DMS114 treated with DMSO at 0.1 percent for 48 hours (cell line): ENCODE results near the gene PHIP.

Experiments
- DNase-seq: peaks from one replicate; lab custom pipeline; 2025; ENCODE audit not compliant: unreplicated experiment; lab: John Stamatoyannopoulos, UW

The PHIP gene

DNA sequence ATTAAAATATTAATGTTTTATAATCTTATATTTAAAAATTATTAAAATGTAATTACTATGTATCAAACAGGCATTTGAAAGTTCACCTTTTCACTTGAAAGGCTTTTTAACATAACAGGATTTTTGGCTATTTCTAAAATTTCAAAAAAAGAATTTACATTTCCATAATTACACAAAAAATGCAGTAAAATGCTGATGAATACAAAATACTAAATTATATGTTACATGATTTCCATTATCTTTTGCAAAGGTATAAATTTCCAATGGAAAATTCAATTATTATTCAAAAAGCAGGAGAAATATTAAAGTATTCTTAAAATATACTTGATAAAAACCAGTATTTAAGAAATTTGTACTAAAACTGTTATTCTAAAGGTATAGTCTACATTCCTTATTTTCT is 66.1 kb downstream of the PHIP start:
- no peak for DNase-seq

DNA sequence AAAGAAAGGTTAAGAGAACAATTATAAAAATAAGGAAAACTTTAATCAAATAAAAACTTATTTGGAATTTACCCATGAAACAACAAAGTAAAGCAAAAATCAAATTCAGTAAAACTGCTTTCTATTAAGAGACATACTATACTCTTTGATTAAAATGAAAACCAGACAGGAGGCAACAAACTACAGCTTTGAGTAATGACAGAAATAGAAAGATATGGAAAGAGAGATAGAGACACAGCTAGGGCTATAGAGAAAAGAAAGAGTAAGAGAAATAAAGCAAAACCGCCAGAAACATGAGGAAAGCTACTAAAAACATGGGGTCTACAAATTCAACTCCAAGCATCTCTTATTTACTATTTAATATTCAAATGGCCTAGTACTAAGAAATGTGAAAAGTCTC is 67.6 kb downstream of the PHIP start:
- DNase-seq: no peak

DNA sequence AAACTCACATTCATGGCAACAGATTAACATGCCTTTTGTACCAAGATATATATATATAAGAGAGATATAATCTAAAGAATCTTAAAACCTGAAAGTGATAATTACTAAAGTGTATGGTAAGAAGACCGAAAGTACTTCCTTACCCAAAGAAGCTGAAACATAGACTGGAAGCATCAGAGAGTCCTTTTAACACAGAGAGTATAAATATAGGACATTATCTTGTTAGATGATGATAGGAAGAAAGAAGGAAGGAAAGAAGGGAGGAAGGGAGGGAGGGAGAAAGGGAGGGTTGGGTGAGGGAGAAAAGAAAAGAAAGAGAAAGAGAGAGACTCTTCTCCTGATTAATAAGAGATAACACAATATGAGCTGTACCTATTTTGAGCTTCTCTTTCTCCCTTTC is 68.2 kb downstream of the PHIP start:
- DNase-seq: no peak

DNA sequence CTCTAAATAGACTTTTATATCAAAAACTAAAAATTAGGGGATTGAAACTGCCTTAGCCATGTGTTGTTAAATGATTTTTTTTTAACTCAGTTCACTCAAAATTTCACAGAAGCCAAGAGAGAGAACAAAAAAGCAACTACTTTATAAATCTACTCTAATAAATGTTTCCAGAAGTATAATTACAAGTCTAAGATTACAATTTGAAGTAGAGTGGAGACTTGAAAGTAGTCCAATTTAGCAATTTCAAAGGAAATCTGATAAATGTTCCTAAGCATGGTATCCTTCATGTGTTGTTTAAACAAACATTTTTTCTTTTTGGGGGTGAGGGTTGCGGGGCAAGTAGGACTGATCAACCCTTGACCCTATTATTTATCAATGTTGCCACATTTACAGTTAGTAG is 72.6 kb downstream of the PHIP start:
- no peak for DNase-seq

DNA sequence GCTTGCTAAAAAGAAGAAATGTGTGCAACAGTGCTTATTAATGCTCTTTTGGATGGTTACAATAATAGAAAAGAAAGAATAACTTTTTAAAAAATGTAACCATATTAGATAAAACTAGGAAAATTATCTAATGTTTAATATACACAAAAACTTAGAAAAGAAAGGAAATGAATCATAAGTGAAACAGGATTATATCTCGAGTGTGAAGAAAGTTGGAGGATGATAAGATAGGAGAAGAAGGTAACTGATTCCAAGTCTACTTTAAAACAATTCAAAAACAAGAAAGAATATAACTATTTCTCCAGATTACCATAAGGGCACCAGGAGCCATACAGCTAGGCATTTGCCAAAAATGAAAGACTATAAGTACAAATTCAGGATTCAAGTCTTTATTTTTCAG is 73.0 kb downstream of the PHIP start:
- DNase-seq: no peak

- DNase-seq: no peak
Measured at GRCh38 chr6:79004239-79004638, 73.8 kb downstream of the PHIP start.

GRCh38 chr6:79001415-79001814 is 76.6 kb downstream of the PHIP start:
- DNase-seq: no peak

- no peak for DNase-seq
Measured at GRCh38 chr6:78999737-79000136, 78.3 kb downstream of the PHIP start.

DNA sequence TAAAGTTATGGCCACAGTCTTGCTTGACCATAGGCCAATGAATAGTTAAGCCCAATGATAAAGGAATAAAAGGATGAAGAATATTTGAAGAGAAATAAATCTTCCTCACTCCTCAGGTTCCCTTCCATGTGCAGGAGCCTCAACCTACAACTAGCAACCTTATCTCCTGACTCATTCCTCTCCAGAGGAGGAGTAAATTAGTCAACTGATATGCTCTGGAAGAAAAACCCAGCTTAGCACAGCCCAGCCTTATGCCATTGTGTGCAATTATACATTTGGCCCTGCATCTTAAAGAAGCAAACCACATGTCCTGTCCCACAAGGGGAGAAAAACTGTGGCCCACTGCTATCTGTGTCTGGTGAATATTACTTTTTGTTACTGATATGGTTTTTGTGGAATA is 82.1 kb downstream of the PHIP start:
- DNase-seq: no peak

DNA sequence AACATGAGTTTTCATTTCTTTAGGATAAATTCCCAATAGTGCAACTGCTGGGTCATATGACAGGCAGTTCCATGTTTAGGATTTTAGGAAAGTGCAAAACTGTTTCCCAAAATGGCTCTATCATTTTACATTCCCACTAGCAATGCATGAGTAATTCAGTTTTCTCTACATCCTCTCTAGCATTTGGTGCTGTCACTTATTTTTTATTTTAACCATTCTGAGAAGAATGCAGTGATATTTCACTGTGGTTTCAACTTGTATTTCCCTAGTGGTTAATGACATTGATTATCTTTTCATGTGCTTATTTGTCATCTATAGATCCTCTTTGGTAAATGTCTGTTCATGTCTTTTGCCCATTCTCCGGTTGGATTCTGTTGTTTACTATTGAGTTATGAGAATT is 82.7 kb downstream of the PHIP start:
- DNase-seq: no peak

DNA sequence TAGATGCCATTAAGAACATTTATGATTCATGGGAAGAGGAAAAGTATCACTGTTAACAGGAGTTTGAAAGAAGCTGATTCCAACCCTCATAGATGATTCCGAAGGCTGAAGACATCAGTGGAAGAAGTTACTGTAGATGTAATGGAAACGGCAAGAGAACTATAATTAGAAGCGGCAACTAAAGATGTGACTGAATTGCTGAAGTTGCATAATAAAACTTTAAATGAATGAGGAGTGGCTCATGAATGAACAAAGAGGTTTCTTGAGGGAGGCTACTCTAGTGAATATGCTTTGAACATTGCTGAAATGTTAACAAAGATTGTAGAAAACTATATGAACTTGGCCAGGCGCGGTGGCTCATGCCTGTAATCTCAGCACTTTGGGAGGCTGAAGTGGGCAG is 84.1 kb downstream of the PHIP start:
- no peak for DNase-seq

GRCh38 chr6:78989191-78989590 is 88.9 kb downstream of the PHIP start:
- DNase-seq: no peak

GRCh38 chr6:78986161-78986560 is 91.9 kb downstream of the PHIP start:
- no peak for DNase-seq

DNA sequence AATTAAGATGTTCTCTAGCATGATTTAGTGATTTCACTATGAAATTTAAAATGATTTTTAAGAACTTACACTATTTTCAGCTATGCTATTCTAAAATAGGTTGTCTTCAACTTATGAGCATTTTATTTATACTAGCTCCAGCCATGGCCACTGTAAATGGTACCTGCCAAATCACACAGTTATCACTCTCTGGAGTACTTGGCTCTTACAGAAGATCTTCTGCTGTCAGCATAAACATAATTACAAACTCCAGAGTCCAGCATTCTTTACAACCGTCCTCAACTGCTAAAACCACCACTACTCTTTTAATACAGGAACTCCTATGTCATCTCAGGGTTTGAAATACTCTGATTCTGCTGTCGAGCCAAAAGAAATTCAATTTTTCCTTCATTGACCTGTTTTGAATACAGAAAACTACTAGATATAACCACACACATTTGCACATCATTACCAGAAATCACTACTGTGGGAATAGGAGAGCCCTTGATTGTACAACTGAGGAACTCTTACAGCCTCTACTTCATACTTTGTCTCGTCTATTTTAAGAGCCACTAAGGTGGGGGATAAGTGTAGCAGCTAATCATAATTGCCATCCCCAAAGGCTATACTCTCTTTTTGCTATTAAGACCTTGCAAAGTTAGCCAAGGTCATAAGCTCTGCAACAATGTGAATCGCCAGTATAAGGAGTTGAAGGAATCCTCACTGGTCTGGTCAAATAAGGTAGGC is 93.7 kb downstream of the PHIP start:
- DNase-seq: no peak

DNA sequence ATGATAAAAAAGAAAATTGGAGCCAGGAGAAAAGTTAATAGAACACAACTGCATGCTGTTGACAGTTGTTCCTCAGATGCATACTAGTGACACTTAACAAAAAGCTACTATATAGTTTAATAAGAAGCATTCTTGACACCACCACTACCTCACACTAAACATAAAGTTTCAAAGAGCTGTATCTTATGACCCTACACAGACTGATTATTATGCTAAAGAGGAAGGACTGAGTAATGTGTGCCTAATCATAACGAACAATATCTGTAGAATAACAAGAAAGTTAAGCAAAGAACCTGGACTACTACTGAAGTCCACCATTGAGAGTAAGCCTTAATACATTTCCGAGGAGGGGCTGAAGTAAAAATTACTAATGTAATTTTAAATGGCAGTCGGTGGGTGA is 110.9 kb downstream of the PHIP start:
- DNase-seq: no peak

DNA sequence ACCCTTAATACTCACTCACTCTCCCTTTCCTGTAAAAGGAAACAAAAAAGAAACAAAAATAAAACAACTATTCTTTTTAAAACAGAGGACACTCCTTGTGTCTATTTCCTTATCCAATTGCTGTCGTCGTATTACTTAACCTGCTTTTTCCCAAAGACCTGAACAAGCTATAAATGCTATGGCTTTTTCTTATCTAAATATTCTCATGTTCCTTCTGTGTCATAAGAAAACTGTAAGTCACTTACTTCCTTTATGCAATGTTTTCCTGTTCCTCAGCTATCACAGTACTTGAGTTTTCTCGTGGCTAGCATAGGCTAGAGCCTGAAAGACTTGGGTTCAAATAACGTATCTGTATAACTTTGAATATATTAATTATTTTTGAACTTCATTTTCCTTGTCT is 111.5 kb downstream of the PHIP start:
- no peak for DNase-seq

DNA sequence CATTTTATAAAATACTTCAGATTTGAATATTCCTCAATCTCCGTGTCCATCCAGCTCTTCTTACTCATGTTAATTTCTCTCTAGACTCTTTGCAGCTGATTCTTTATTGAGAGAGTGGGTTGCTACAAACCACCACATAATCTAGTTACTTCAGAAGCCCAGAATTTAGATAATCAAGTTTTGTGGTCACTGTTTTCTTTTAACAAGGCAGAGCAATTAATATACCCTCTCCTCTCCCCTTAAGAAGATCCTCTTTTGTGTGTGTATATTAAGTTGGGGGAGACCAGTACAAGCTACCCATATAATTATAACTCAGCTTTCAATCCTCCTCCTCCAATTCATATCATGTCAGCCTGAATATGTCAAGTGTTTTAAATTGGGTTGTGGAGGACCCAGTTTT is 115.6 kb downstream of the PHIP start:
- DNase-seq: no peak

GRCh38 chr6:78954740-78955139 is 123.3 kb downstream of the PHIP start:
- DNase-seq: no peak

- DNase-seq: no peak
Measured at GRCh38 chr6:78953798-78954197, 124.3 kb downstream of the PHIP start.

GRCh38 chr6:78952362-78952761 is 125.7 kb downstream of the PHIP start:
- no peak for DNase-seq

GRCh38 chr6:78948785-78949184 is 129.3 kb downstream of the PHIP start:
- no peak for DNase-seq

DNA sequence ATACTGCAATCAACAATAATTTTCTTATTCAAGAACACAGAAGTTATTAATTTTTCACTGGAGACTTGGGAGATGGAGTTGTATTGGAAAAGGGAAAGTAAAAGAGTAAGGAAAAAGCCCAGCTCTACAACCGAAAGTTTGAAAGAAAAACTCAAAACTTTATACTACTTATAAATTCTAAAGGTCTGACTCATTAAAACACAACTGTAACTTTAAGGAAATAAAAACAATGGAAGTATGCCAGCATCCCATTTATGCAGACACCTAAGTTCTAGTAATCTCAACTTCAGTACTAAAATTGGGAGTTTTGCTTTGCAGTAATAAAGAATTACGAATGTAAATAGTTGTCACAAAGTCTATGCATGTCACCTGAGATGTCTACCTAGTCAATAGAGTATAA is 130.1 kb downstream of the PHIP start:
- DNase-seq: no peak

DNA sequence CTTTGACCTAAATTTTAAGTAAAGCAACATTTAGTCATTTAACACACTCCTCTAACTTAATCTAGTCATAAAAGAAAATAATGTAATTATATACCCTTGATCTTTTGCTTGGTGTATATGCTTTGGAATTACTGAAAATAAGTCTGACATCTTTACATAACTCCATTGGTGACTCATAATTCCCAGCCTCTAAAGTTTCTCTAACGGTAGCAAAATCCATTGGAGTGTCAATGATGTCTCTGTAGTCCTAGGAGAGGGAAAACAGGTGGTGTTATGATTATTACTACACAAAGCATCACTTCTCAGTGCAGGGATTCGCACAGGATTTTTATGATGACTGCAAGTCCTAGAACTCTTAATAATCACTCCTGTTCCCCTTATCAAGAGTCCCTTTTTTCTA is 130.5 kb downstream of the PHIP start:
- DNase-seq: no peak

- DNase-seq: no peak
Measured at GRCh38 chr6:78942446-78942845, 135.6 kb downstream of the PHIP start.
